ENCODE measurements around the gene CENPW. TPM values are rescaled to one million over a fixed set of nuclear protein-coding genes. Genes with fewer than 3 reads are reported as not detected.

Gene CENPW
- 18.7 and 23.5 TPM in 2 replicates for total RNA-seq

GRCh38 chr6:126339796-126340609 is at the start of gene CENPW:
TSS of gene CENPW (plus strand) at chr6:126340115. CDS start at chr6:126340274, 159 bp downstream.

All from bronchus fibroblast of lung (primary cell).